HG03135 (cell line): Measurements from ENCODE around the gene PIK3CD.
"Not testable (repeated sequence)": the region's sequence is repeated elsewhere in the genome, so short reads cannot be mapped to it uniquely, and the experiment has no call there.

Experiments used
- ATAC-seq: cut with Tn5 transposase; IDR thresholded peaks from one replicate; pipeline ENCODE4 v1.9.1; 2021; ENCODE audit warnings: mild to moderate bottlenecking, moderate library complexity; ENCODE audit not compliant: unreplicated experiment

PIK3CD gene

DNA sequence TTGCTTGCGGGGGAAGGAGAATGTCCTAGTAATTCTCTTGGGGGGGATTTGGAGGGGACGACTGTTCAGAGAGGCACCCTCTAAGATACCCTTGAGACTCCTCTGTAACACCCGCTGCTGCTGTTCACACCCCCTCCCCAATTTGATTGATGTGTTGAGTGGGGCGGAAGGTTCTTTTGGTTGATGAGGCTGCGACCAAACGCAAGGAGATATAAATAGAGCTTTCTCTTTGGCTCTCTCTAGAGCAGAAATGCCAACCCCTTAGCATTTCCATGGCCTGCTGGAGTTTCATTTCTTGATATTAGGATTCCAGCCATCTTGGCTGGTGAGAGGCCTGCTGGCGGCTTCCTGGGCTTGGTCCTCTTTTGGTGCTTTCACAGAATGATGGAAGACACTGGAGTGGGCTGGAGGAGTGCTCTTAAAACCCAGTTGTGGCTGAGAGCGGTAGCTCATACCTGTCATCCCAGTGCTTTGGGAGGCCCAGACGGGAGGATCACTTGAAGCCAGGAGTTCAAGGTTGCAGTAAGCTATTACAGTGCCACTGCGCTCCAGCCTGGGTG is 2.0 kb downstream of the PIK3CD start:
- no peak for ATAC-seq

DNA sequence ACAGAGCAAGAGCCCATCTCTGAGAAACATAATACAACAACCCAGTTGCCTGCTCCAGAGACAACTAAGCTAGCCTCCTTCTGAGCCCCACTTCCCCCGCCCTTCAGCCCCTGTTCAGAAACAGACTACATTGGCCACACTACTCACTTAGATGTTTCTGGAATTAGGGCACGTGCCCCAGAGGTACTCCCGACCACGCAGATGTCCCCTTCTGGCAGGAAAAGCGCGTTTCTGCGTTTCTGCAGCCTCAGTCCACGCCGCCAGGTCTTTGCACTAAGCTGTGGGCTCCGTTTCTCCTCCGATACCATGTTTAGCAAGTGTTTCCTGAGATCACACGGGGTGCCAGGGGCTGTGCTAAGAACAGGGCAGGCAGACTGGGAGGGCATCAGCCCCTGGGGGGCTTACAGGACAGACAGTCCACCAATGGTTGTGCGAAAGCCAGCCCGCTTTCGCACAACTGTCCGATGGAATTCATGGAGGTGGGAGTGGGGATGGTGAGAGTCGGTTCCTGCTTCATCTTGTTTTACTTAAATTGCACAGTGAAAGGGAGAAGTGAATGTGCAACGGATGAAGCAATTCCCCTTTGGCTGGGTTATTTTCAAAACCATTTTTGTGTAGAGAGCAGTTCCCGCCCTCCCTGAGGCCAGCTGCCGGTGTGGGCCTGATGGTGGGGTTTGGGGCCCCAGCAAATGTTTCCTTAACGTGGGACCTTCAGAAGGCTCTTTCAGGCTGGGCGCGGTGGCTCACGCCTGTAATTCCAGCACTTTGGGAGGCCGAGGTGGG is 2.7 kb downstream of the PIK3CD start:
- ATAC-seq = no peak

DNA sequence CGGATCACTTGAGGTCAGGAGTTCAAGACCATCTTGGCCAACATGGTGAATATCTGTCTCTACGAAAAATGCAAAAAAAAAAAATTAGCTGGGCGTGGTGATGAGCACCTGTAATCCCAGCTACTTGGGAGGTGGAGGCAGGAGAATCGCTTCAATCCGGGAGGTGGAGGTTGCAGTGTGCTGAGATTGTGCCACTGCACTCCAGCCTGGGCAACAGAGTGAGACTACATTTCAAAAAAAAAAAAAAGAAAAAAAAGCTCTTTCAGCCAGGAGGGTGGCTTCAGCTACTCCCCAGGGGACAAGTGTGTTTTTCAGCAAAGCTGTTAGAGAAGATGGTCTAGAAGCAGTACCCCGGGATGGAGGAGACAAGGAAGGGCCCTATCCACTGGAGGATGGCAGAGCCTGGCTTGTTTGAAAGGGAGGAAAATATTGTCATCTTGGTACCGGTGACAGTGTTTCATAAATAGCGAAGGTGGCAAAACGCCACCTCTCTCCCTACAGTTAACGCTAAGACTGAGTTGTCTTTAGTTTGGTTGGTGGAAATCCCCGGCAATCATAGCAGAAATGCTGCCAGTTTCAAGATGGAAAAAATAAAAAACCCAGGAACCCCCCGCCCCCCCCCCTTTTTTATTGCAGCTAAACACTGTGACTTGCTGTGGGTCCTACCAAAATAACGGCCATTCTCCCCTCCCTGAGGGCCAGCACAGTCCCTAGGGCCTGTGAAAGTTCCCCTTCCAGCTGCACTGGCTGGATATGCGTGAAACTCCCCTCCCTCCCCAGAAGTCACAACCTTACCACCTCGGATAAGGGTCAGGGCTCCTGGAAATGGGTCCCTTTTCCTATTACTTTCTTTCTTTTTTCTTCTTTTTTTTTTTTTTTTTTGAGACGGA is 3.5 kb downstream of the PIK3CD start:
- no peak for ATAC-seq

- no peak for ATAC-seq
Observed at GRCh38 chr1:9655836-9656235, 4.3 kb downstream of the PIK3CD start.

DNA sequence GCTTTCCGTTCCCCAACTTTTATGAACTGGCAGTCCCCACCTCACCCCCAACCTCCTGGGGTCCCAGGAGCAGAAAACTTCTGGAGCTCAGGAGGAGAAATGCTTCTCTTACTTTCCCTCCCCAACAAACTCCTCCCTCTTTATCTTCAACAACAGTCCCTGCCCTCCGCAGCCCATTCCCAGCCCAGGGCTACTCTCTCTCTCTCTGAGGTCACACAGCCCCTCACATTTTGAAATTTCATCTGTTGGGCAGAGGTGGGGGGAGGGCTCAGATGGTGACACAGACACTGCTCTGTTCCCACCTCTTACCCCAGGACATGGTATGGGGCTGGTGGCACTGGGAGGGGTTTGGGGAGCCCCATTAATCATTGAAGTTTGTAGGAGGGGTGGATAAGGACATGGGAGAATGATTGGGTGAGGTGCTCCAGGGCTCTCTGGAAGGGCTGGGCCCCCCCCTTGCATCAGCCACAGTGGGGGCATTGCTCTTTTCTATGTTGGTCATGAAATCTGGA is 6.0 kb downstream of the PIK3CD start:
- ATAC-seq = no peak

DNA sequence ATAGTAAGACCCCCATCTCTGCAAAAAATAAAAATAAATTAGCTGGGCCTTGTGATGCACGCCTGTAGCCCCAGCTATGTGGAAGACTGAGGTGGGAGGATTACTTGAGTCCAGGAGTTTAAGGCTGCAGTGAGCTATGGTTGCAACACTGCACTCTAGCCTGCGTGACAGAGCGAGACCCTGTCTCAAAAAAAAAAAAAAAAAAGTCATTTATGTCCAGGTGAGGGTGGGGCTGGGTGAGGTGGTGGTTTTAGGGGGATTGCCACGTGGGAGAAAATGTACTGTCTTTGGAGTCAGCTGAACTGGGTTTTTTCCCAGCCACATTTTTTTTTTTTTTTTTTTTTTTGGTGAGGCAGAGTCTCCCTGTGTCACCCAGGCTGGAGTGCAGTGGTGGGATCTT is 6.7 kb downstream of the PIK3CD start:
- no peak for ATAC-seq

GRCh38 chr1:9659328-9659727 is 7.8 kb downstream of the PIK3CD start:
- ATAC-seq = no peak

GRCh38 chr1:9663257-9663656 is 11.7 kb downstream of the PIK3CD start:
- no peak for ATAC-seq

DNA sequence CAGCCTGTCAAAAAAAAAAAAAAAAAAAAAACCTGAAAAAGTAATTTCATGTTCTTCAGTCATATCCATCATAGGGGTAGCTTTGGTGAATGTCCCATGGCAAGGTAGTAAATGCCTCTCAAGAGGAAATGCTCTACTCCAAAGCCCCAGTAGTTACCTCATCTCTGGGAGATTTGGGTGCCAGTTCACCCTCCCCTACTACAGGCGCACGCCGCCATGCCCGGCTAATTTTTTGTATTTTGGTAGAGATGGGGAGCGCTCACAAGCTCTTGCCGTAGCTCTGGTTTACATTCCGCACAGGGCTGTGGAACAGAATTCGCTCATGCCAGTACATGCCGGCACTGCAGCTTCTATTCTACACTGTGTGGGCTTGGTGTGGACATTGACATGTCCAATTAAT is 13.7 kb downstream of the PIK3CD start:
- ATAC-seq = no peak

DNA sequence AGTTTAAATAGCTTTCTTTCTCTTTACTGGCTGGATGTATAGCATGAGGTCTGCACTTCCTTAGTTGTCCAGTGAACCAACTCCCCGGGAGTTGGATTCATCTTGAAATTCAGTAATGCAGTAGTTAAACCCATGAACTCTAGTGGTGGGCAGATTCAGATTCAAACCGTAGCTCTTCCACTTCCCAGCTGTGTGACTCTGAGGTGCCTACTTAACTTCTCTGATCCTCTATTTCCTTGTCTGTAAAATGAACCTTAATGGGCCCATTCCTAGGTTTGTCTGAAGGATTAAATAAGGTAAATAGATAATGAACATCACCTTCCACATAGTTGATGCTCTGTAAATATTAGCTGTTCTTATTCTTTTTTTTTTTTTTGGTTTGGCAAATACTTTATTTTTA is 16.5 kb downstream of the PIK3CD start:
- ATAC-seq = no peak

DNA sequence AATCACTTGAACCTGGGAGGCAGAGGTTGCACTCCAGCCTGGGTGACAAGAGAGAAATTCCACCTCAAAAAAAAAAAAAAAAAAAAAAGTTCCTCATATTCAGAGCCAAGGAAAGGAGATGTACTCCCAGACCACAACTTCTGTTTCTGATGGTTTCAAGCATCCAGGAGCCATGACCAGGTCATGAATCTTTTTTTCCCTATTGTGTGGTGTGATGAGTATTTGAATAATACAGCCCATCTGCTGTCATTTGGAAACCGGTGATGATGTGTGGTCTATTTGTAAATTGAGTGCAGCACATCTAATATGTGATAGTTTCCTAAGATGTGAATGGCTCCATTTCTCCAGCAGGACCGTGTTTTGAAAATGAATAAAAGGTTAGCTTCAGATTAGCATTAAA is 18.6 kb downstream of the PIK3CD start:
- ATAC-seq = no peak

DNA sequence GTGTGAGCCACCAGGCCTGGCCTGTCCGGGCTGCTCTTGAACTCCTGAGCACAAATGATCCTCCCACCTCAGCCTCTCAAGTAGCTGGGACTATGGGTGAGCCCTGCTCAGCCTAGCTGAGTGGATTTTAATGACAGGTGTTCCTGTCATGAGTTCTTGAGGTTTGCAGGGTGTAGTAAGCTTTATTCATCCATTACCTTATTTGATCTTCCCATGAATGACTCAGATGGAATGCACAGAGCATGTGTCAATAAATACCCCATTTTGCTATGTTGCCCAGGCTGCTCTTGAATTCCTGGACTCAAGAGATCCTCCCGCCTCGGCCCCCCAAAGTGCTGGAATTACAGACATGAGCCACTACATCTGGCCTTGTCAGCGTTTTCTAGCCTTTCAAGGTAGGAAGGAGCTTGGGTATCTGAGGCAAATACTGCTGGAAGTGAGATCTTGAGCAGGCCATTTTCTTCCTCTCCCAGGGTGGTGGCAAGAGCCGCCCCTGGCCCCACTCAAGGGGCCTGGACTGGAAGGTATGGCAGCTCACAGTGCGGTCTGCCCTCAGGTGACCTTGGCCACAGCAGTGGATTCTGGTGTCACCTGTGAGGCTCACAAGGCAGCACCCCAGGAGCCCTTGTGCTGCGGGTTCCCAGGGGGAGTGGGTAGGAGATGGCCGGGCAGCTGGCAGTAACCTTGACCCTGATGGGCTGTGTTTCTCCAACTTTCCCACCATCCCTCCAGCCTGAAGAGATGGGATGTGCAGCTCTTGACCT is 20.0 kb downstream of the PIK3CD start:
- ATAC-seq = no peak

- no peak for ATAC-seq
Observed at GRCh38 chr1:9672444-9672843, 20.9 kb downstream of the PIK3CD start.

GRCh38 chr1:9675393-9675792 is 23.9 kb downstream of the PIK3CD start:
- ATAC-seq = no peak

GRCh38 chr1:9676128-9676527 is 24.6 kb downstream of the PIK3CD start:
- not testable (repeated sequence) for ATAC-seq

DNA sequence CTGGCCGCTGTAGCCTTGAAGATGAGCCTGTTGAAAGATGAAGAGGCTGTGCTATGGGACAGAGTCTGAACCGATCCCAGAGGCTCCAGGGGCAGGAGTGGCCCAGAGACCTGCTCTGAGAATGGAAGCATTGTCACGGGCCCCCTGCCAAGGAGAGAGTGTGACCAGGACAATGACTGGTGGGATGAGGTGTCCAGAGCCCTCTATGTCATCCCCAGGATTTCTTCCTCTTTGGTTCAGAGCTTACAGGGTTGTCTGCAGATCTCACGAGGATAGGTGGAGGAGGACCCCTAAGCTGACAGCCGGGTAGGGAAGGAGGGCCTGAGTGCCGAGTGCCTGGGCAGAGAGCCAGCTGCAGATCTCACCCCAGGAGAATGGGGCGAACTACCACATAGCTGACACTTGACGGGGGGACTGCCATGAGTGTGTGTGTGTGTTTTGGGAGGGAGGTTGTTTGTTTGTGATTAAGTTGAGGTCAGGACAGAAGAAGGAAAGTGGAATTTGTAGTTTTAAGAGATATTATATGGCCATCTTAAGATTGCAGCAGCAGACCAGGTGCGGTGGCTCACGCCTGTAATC is 25.4 kb downstream of the PIK3CD start:
- no peak for ATAC-seq

DNA sequence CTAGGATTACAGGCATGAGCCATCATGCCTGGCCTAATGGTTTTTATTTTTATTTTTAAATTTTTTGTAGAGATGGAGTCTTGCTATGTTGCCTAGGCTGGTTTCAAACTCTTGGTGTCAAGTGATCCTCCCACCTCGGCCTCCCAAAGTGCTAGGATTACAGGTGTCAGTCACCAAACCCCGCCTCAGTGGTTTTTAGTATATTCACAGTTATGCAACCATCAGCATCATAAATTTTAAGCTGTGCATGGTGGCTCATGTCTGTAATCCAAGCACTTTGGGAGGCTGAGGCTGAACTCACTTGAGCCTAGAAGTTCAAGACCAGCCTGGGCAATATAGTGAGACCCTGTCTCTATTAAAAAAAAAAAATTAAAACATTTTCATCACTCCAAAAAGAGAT is 28.6 kb downstream of the PIK3CD start:
- ATAC-seq = no peak

DNA sequence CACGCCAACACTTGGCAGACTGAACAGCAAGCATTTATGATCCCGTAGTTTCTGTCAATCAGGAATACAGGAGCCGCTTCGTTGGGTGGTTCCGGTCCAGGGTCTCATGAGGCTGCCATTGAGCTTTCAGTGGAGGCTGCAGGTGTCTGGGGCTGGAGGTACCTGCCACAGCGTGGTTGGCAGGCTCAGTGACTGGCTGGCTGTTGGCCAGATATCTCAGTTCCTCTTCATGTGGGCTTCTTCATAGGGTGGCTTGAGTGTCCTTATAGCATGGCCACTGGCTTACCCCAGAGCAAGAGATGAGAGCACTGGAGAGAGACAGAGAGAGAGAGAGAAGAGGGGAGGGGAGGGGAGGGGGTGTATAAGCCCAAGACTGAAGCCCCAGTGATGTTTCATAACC is 29.3 kb downstream of the PIK3CD start:
- ATAC-seq = no peak

DNA sequence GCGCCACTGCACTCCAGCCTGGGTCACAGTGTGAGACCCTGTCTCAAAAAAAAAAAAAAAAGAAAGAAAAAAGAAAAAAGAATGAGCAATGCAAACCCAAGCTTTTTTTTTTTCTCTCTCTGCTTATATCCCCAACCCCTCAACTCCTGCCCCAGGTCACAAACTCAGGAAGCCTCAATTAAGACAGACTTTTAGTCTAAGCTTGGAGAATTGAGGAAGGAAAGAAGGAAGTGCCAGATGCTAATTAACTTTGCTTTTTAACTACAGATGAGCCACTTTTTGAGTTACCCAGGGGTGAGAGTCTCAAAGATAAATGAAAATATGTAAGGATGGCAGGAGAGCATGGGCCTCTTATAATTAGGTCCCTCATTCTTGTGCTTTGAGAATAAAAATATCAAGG is 33.3 kb downstream of the PIK3CD start:
- no peak for ATAC-seq

DNA sequence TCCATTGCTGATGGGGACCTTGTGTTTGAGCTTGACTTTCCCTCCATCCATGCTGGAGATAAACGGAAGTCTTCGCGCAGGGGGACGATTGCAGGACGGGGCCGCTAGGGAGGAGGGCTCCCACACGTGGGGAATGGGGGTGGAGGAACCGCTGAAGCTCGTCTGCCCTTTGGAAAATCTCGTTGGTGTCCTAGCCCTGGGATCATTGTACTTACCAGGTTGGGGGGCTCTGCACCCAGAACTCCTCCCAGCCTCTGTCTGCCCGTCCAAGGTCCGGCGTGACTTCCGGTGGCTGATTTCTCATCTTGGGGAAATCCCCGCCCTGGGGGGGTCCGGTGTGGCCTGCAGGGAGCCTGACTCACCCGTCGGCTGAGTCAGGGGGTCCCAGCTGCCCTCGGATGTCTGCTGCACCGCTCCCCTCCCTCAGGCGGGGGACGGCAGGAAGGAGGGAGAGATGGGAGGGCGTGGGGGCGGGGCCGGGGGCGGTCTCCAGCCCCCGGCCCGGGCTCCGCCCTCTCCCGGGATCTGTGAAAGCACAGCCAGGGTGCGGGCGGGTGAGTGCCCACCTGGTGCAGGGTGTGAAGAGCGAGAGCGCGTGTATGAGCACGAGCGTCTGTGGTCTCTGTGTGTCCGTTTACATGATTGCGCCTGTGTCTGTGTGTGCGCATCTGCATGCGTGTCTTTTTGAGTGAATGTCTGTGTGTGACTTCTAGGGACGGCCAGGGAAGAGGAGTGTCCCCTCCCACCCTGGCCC is 35.8 kb downstream of the PIK3CD start:
- ATAC-seq = no peak
